ENCODE measurements around the gene SLC22A7.
"Not testable (repeated sequence)": the region's sequence is repeated elsewhere in the genome, so short reads cannot be mapped to it uniquely, and the experiment has no call there.

SLC22A7 gene

DNA sequence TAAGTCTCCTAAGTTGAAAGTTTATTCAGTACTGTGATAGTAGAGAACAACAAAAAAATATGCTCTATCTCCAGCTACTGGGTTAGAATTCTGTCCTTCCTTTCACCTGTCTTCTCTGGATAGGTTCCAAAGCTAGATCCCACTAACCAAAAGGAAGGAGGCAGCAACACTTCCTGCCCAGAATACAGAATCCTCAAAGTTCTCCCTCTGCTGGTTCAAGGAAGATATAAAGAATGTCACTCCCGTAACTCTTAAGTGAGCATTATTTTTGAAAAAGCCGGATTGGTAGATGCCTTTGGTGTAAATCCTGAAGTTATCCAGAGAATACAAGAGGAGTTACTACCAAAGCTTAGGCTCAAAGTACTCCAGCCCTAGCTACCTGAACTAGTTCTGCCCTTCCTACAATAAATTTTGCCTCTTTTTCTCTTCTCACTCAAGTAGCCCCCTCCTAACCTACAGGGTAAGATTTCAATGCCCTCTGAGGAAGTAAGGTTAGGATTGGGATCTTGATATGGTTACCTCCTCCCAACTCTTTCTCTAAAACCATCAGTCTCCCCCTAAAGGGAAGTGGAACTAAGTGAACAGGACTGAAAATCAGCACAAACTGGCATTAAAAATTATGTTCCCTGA is 36.5 kb downstream of the SLC22A7 start:
- DNase-seq (ENCODE audit: low read depth, low spot score): peak; percentile 64

- DNase-seq (ENCODE audit: low read depth, low spot score): no peak
These were observed 37.4 kb downstream of the SLC22A7 start for GRCh38 chr6:43335469-43335868.

- no peak for DNase-seq (ENCODE audit: low read depth, low spot score)
These were observed 38.3 kb downstream of the SLC22A7 start for GRCh38 chr6:43336382-43336781.

- DNase-seq (ENCODE audit: low read depth, low spot score): no peak
These were observed 40.2 kb downstream of the SLC22A7 start for GRCh38 chr6:43338243-43338642.

DNA sequence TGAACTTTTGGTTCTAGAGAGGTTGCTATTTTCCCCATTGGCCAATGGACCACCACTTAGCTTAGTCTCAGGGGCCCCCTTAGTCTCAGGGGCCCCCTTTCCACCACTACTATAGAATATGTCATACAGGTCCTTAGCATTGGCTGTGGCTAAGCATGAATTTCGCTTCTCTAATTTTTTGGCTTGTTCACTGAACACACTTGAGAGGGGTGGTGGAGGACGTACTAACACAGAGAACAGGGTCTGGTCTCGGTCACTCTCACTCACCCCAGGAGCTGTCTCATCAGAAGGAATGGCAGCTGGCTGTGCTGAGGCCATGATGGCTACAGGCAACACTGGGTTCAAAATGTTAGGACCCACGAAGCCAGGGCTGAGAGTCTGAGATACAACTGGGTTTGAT is 41.1 kb downstream of the SLC22A7 start:
- DNase-seq (ENCODE audit: low read depth, low spot score): no peak

GRCh38 chr6:43346243-43346642 is 48.2 kb downstream of the SLC22A7 start:
- not testable (repeated sequence) for DNase-seq (ENCODE audit: low read depth, low spot score)

GRCh38 chr6:43347021-43347420 is 49.0 kb downstream of the SLC22A7 start:
- DNase-seq (ENCODE audit: low read depth, low spot score): no peak

GRCh38 chr6:43347444-43347843 is 49.4 kb downstream of the SLC22A7 start:
- no peak for DNase-seq (ENCODE audit: low read depth, low spot score)

GRCh38 chr6:43351951-43352350 is 53.9 kb downstream of the SLC22A7 start:
- not testable (repeated sequence) for DNase-seq (ENCODE audit: low read depth, low spot score)
